ENCODE results near the gene CLIC4.
"Not testable (repeated sequence)": the region's sequence is repeated elsewhere in the genome, so short reads cannot be mapped to it uniquely, and the experiment has no call there.

DNA sequence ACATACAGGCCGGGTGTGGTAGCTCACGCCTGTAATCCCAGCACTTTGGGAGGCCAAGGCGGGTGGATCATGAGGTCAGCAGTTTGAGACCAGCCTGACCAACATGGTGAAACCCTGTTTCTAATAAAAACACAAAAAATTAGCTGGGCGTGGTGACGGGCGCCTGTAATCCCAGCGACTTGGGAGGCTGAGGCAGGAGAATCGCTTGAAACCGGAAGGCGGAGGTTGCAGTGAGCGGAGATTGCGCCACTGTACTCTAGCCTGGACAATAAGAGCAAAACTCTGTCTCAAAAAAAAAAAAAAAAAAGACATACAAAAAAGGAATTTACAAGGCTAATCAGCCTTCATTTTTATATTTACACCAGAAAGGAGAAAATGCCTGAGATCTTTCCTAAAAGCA, 78.2 kb downstream of the CLIC4 start:
- TF ChIP-seq POLR2A (IDR thresholded peaks at IDR 0.05), result not testable (repeated sequence)
- TF ChIP-seq, protein P1, sequence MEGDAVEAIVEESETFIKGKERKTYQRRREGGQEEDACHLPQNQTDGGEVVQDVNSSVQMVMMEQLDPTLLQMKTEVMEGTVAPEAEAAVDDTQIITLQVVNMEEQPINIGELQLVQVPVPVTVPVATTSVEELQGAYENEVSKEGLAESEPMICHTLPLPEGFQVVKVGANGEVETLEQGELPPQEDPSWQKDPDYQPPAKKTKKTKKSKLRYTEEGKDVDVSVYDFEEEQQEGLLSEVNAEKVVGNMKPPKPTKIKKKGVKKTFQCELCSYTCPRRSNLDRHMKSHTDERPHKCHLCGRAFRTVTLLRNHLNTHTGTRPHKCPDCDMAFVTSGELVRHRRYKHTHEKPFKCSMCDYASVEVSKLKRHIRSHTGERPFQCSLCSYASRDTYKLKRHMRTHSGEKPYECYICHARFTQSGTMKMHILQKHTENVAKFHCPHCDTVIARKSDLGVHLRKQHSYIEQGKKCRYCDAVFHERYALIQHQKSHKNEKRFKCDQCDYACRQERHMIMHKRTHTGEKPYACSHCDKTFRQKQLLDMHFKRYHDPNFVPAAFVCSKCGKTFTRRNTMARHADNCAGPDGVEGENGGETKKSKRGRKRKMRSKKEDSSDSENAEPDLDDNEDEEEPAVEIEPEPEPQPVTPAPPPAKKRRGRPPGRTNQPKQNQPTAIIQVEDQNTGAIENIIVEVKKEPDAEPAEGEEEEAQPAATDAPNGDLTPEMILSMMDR (IDR thresholded peaks at IDR 0.05), result not testable (repeated sequence)
